Parathyroid adenoma (tissue), 2 donors: Measurements from ENCODE around the gene SIKE1.

Source experiments
- H2AFZ ChIP-seq: fragments of 300-600 bp; sonication (generic); one replicate; pipeline ENCODE4 v1.7.0; 2017; ENCODE audit warnings: antibody characterized with exemption, mild to moderate bottlenecking
- H3K27ac ChIP-seq: fragments of 300-600 bp; sonication (generic); one replicate; pipeline ENCODE4 v1.7.0; 2017
- H3K27me3 ChIP-seq: fragments of 300-600 bp; sonication (generic); one replicate; pipeline ENCODE4 v1.7.0; 2017; ENCODE audit warnings: low read length; ENCODE audit not compliant: control insufficient read depth, insufficient read depth
- H3K36me3 ChIP-seq: fragments of 300-600 bp; sonication (generic); one replicate; pipeline ENCODE4 v1.7.0; 2017; ENCODE audit warnings: low read length; ENCODE audit not compliant: control insufficient read depth, insufficient read depth
- H3K4me1 ChIP-seq: fragments of 300-600 bp; sonication (generic); one replicate; pipeline ENCODE4 v1.7.0; 2017; ENCODE audit warnings: control low read depth
- H3K4me2 ChIP-seq: fragments of 300-600 bp; sonication (generic); one replicate; pipeline ENCODE4 v1.7.0; 2017; ENCODE audit warnings: low read length
- H3K4me3 ChIP-seq: fragments of 300-600 bp; sonication (generic); one replicate; pipeline ENCODE4 v1.7.0; 2017; ENCODE audit warnings: low read depth, low read length
- H3K79me2 ChIP-seq: fragments of 300-600 bp; sonication (generic); one replicate; pipeline ENCODE4 v1.7.0; 2017; ENCODE audit warnings: control low read depth
- H3K9ac ChIP-seq: fragments of 300-600 bp; sonication (generic); one replicate; pipeline ENCODE4 v1.7.0; 2017; ENCODE audit warnings: mild to moderate bottlenecking
- H3K9me3 ChIP-seq: fragments of 300-600 bp; sonication (generic); one replicate; pipeline ENCODE4 v1.7.0; 2017; ENCODE audit warnings: low read length; ENCODE audit not compliant: control insufficient read depth
- TF ChIP-seq, protein P1 (sequence below): fragments of 300-600 bp; sonication (generic); IDR thresholded peaks from one replicate; pipeline ENCODE4 v1.7.0; 2017; ENCODE audit warnings: antibody characterized with exemption, mild to moderate bottlenecking
- donor health status: primary hyperparathyroidism.

The SIKE1 gene

DNA sequence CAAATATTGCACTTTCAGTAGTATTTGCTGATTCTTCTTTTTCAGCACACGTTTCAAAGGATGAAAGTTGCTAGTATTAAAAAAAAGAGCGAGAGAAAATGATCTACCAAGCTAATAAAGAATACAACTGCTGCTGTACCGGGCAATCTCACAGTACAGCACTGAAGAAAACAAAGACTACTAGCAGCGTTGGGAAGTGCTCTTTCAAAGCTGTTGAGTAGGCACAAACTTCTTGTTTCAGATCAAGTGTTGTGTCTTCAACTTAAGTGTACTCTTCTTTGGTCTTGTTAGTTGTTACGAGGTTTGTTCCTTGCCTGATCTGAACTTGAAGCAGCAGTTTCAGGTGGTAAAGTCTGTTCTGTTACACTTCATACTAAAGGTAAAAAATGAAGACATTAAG, 30.6 kb downstream of the SIKE1 start:
- H3K36me3 ChIP-seq = no peaks in the 10 kb centered on the region
- peaks cover 11% of the 10 kb centered on the region for H3K4me1 ChIP-seq
- no peaks in the 10 kb centered on the region for H3K27me3 ChIP-seq

GRCh38 chr1:114746450-114747121, 33.9 kb downstream of the SIKE1 start:
- no peaks in the 10 kb centered on the region for H3K36me3 ChIP-seq
- no peaks in the 10 kb centered on the region for H3K27me3 ChIP-seq
- no peaks in the 10 kb centered on the region for H3K9me3 ChIP-seq
- no peak overlapping the region for H3K27ac ChIP-seq
- H3K4me1 ChIP-seq = peaks cover 5% of the 10 kb centered on the region
- no peak overlapping the region for H2AFZ ChIP-seq
- no peak overlapping the region for H3K4me3 ChIP-seq
- H3K9ac ChIP-seq = no peak overlapping the region
- TF ChIP-seq, protein P1, sequence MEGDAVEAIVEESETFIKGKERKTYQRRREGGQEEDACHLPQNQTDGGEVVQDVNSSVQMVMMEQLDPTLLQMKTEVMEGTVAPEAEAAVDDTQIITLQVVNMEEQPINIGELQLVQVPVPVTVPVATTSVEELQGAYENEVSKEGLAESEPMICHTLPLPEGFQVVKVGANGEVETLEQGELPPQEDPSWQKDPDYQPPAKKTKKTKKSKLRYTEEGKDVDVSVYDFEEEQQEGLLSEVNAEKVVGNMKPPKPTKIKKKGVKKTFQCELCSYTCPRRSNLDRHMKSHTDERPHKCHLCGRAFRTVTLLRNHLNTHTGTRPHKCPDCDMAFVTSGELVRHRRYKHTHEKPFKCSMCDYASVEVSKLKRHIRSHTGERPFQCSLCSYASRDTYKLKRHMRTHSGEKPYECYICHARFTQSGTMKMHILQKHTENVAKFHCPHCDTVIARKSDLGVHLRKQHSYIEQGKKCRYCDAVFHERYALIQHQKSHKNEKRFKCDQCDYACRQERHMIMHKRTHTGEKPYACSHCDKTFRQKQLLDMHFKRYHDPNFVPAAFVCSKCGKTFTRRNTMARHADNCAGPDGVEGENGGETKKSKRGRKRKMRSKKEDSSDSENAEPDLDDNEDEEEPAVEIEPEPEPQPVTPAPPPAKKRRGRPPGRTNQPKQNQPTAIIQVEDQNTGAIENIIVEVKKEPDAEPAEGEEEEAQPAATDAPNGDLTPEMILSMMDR = no peak
- no peak overlapping the region for H3K4me2 ChIP-seq
- peaks cover 54% of the 10 kb centered on the region for H3K79me2 ChIP-seq

More for the DNA sequence above, 30.6 kb downstream of the SIKE1 start:
- Histone ChIP-seq H3K9ac (no peak overlapping the region), H3K9me3 (no peaks in the 10 kb centered on the region), H3K27ac (no peak overlapping the region), H3K4me2 (peak overlapping the region; percentile 37), H3K4me3 (no peak overlapping the region), H2AFZ (no peak overlapping the region), H3K79me2 (peaks cover 67% of the 10 kb centered on the region)
- TF ChIP-seq, protein P1 = no peak

DNA sequence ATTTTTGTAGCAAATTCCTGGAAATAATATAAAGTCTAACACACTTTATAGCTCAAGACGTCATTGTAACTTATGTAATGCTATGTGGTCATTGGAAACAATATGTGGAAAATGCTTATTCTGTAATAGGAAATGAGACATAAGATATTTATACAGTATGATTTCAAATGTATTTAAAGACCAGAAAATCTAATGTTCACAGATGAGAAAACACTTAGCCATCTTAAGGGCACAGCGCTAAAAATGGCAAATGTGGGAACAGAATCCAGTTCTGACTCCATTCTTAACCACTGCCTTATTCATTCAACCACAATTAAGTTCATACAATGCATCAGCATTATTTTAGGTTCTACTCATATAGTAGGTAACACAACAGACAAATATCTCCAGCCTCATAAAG, 35.2 kb downstream of the SIKE1 start:
- Histone ChIP-seq H3K9me3 (no peaks in the 10 kb centered on the region), H3K9ac (no peak overlapping the region), H3K4me1 (peaks cover 4% of the 10 kb centered on the region), H3K27me3 (no peaks in the 10 kb centered on the region), H3K4me3 (no peak overlapping the region), H3K36me3 (no peaks in the 10 kb centered on the region), H3K4me2 (no peak overlapping the region), H3K27ac (no peak overlapping the region), H3K79me2 (peaks cover 53% of the 10 kb centered on the region), H2AFZ (no peak overlapping the region)
- TF ChIP-seq, protein P1 = no peak

DNA sequence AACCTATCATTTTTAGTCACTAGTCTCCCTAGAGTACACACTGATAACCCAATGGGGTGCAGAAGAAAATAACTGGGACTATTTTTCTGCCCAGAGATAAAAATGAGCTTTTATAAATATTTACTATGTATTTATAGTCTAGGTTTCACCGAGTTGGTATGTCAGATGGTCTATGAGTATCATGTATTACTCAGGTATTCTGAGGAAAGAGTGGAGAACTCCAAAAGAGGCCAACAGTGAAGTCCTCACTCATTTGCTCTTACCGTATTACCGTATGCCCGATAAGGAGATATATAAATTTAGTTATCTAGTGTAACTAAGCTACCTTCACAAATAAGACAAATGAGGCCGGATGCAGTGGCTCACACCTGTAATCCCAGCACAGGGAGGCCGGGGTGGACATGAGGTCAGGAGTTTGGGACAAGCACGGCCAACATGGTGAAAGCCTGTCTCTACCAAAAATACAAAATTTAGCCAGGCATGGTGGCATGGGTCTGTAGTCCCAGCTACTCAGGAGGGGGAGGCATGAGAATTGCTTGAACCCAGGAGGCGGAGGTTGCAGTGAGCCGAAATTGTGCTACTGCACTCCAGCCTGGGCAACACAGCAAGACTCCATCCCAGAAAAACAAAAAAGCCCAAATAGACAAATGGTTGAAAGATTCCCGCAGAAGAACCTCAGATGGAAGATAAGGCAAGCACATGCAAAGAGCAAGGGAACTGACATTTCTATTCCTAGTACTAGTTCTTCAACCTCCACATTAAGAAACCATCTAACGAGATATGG, 38.3 kb downstream of the SIKE1 start:
- Histone ChIP-seq H3K79me2 (peaks cover 37% of the 10 kb centered on the region), H3K27me3 (no peaks in the 10 kb centered on the region), H3K4me3 (no peak overlapping the region), H3K9ac (no peak overlapping the region), H3K4me1 (no peaks in the 10 kb centered on the region), H3K9me3 (no peaks in the 10 kb centered on the region), H3K4me2 (no peak overlapping the region), H3K27ac (no peak overlapping the region), H2AFZ (no peak overlapping the region), H3K36me3 (no peaks in the 10 kb centered on the region)
- TF ChIP-seq, protein P1 = no peak
